Measurements from ENCODE around the gene KRTAP4-6. TPM values are rescaled to one million over a fixed set of nuclear protein-coding genes. Genes with fewer than 3 reads are reported as not detected.
"Not testable (repeated sequence)": the region's sequence is repeated elsewhere in the genome, so short reads cannot be mapped to it uniquely, and the experiment has no call there.

Gene KRTAP4-6
- total RNA-seq, 1 donor from 2014 or later, result not detected

- H3K27ac Mint-ChIP-seq (ENCODE audit: unreplicated experiment), result no peak overlapping the region
- peaks cover 15% of the 10 kb centered on the region for H3K9me3 Mint-ChIP-seq (ENCODE audit: low read depth)
- DNase-seq (ENCODE audit: low spot score), result no peak
- peaks cover 2% of the 10 kb centered on the region for H3K27me3 Mint-ChIP-seq (ENCODE audit: low read depth)
- no peak overlapping the region for H3K4me3 Mint-ChIP-seq (ENCODE audit: unreplicated experiment)
- peaks cover 5% of the 10 kb centered on the region for H3K36me3 Mint-ChIP-seq (ENCODE audit: low read depth)
- TF ChIP-seq CTCF (IDR thresholded peaks at IDR 0.05), result no peak
- H3K4me1 Mint-ChIP-seq (ENCODE audit: low read depth), result peaks cover 9% of the 10 kb centered on the region
Observed at GRCh38 chr17:41145261-41145660, 4.9 kb upstream of the KRTAP4-6 start.

GRCh38 chr17:41144846-41145245, 4.5 kb upstream of the KRTAP4-6 start:
- no peak overlapping the region for H3K4me3 Mint-ChIP-seq (ENCODE audit: unreplicated experiment)
- H3K4me1 Mint-ChIP-seq (ENCODE audit: low read depth), result peaks cover 9% of the 10 kb centered on the region
- DNase-seq (ENCODE audit: low spot score), result no peak
- peaks cover 2% of the 10 kb centered on the region for H3K27me3 Mint-ChIP-seq (ENCODE audit: low read depth)
- peaks cover 15% of the 10 kb centered on the region for H3K9me3 Mint-ChIP-seq (ENCODE audit: low read depth)
- H3K27ac Mint-ChIP-seq (ENCODE audit: unreplicated experiment), result no peak overlapping the region
- H3K36me3 Mint-ChIP-seq (ENCODE audit: low read depth), result peaks cover 5% of the 10 kb centered on the region
- TF ChIP-seq CTCF (IDR thresholded peaks at IDR 0.05), result no peak

GRCh38 chr17:41141361-41141760, 1.0 kb upstream of the KRTAP4-6 start:
- no peak overlapping the region for H3K4me3 Mint-ChIP-seq (ENCODE audit: unreplicated experiment)
- TF ChIP-seq CTCF (IDR thresholded peaks at IDR 0.05), result no peak
- no peaks in the 10 kb centered on the region for H3K27me3 Mint-ChIP-seq (ENCODE audit: low read depth)
- H3K36me3 Mint-ChIP-seq (ENCODE audit: low read depth), result peaks cover 10% of the 10 kb centered on the region
- no peak for DNase-seq (ENCODE audit: low spot score)
- H3K4me1 Mint-ChIP-seq (ENCODE audit: low read depth), result peaks cover 9% of the 10 kb centered on the region
- H3K9me3 Mint-ChIP-seq (ENCODE audit: low read depth), result peaks cover 30% of the 10 kb centered on the region
- no peak overlapping the region for H3K27ac Mint-ChIP-seq (ENCODE audit: unreplicated experiment)

- H3K4me3 Mint-ChIP-seq (ENCODE audit: unreplicated experiment); H3K4me1 Mint-ChIP-seq (ENCODE audit: low read depth); H3K27ac Mint-ChIP-seq (ENCODE audit: unreplicated experiment); H3K27me3 Mint-ChIP-seq (ENCODE audit: low read depth): not testable (repeated sequence)
- peaks cover 30% of the 10 kb centered on the region for H3K9me3 Mint-ChIP-seq (ENCODE audit: low read depth)
- H3K36me3 Mint-ChIP-seq (ENCODE audit: low read depth), result peaks cover 10% of the 10 kb centered on the region
- peak; percentile 78 for DNase-seq (ENCODE audit: low spot score)
Observed at GRCh38 chr17:41139865-41140264, 479 bp downstream of the KRTAP4-6 start.

GRCh38 chr17:41133880-41134735, 6.2 kb downstream of the KRTAP4-6 start:
- no peak overlapping the region for H3K4me3 Mint-ChIP-seq (ENCODE audit: unreplicated experiment)
- peaks cover 19% of the 10 kb centered on the region for H3K9me3 Mint-ChIP-seq (ENCODE audit: low read depth)
- H3K4me1 Mint-ChIP-seq (ENCODE audit: low read depth), result peaks cover 13% of the 10 kb centered on the region
- no peaks in the 10 kb centered on the region for H3K27me3 Mint-ChIP-seq (ENCODE audit: low read depth)
- no peak for TF ChIP-seq CTCF (IDR thresholded peaks at IDR 0.05)
- peaks cover 3% of the 10 kb centered on the region for H3K36me3 Mint-ChIP-seq (ENCODE audit: low read depth)
- no peak for DNase-seq (ENCODE audit: low spot score)
- H3K27ac Mint-ChIP-seq (ENCODE audit: unreplicated experiment), result peak overlapping the region; percentile 12

- Mint-ChIP-seq H3K36me3 (ENCODE audit: low read depth) (no peaks in the 10 kb centered on the region), H3K27me3 (ENCODE audit: low read depth) (no peaks in the 10 kb centered on the region), H3K4me3 (ENCODE audit: unreplicated experiment) (no peak overlapping the region), H3K4me1 (ENCODE audit: low read depth) (peaks cover 13% of the 10 kb centered on the region), H3K27ac (ENCODE audit: unreplicated experiment) (no peak overlapping the region), H3K9me3 (ENCODE audit: low read depth) (peaks cover 11% of the 10 kb centered on the region)
- TF ChIP-seq CTCF (IDR thresholded peaks at IDR 0.05), result no peak
- DNase-seq (ENCODE audit: low spot score), result no peak
Observed at GRCh38 chr17:41131979-41132378, 8.4 kb downstream of the KRTAP4-6 start.
